GM18870 (cell line): ENCODE data around the gene APPL2.
"Not testable (repeated sequence)": the region's sequence is repeated elsewhere in the genome, so short reads cannot be mapped to it uniquely, and the experiment has no call there.

Experiments
- ATAC-seq: cut with Tn5 transposase; IDR thresholded peaks from one replicate; pipeline ENCODE4 v1.9.1; 2021; ENCODE audit warnings: moderate library complexity; ENCODE audit not compliant: unreplicated experiment

APPL2 gene

DNA sequence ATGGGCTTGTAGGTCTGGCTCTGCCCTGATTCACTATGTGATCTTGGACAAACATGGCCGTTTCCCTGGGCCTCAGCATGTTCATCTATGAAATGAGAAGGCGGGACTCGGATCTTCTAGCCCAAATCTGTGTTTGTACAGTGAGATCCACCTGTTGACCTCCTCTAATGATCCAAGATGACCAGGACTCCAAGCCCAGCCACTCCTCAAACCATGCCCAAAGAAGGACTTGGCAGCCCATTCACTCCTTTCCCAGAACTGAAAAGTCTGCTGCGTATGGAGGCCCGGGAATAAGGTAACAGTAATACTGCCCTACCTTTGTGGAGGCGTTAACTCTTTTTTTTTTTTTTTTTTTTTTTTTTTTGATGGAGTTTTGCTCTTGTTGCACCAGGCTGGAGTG, 39.9 kb downstream of the APPL2 start:
- no peak for ATAC-seq

DNA sequence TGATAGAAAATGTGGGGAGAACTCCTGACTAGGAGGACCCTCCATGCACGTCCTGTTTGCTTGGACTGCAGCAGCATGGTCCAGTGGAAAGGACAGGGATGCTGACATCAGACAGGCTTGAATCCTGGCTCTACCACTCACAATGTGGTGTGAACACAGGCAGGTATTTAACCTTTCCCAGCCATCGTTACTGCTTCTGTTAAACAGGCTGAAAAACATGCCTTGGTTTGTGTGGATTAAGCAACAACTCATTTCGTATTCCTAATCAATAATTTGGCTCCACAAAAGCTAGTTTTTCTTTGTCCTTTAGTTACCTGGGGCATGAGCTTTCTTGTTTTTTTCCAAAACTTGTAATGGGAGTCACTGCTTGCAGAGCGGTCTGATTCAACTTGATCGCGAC, 41.0 kb downstream of the APPL2 start:
- ATAC-seq = no peak

DNA sequence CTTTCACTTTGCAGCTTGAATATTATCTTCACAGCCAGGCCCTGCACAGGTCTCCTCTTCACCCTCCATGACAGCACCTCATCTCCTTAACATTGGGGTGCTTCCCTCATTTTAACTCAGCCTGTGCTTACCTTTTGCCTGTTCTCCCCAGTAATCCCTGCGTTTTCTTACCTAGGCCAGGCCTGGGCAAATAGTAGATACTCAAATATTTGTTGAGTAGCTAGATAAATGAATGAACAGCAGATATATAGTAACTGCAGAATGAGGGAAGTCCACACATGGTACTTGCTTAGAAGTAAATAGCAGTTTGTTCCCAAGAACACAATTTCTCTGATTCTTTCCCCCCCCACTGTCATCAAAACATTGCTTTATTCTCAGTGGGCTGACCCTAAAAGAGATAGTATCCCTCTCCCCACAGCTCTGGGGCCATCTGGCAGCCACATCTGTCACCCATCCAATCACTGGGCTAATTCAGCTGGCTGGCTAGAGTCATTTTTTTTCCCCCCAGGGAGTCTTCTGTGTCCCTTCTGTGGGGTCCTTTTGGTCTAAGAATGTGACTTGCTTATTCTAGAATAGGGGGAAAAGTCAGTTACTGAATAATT, 43.2 kb downstream of the APPL2 start:
- no peak for ATAC-seq

DNA sequence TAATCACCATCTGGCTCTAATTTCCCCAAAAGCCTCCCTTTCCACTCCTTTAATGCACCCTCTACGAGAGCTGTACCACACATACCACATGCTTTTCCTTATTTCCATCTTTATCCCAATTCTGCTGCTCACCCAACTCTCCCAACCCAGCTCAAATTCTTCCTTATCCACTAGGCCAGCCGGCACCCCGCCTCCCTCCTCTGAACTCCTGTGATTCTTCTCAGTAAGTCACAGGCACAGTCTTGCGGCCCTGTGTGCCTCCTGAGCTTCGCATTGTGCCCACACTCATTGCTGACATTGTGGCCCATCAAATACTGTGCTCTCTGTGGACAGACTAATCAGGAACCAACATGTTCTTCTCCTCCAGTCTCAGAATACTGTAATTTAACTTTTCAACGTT, 45.4 kb downstream of the APPL2 start:
- no peak for ATAC-seq

DNA sequence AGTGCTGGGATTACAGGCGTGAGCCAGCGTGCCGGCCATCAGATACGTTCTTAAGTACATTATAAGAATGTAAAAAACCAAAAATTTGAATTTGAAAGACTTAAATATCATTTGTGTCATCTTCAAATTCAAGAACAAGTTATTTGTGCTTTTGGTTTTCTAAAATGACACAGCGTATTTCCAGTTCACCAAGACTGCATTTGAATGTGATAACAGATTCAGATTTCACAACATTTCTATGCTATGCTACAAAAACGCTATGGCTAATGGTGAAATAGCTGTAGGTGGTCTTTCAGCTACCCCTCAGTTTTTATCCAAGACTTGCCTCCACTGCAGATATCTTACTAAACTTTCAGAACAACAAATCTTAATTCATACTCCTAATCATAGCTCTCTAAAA, 46.7 kb downstream of the APPL2 start:
- no peak for ATAC-seq

DNA sequence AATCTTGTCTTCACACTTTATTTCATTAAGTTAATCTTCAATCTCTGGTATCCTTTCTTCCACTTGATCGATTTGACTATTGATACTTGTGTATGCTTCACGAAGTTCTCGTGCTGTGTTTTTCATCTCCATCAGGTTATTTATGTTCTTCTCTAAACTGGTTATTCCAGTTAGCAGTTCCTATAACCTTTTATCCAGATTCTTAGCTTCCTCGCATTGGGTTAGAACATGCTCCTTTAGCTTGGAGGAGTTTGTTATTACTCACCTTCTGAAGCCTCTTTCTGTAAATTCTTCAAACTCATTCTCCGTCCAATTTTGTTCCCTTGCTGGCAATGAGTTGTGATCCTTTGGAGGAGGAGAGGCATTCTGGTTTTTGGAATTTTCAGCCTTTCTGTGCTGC, 52.0 kb downstream of the APPL2 start:
- ATAC-seq = not testable (repeated sequence)

DNA sequence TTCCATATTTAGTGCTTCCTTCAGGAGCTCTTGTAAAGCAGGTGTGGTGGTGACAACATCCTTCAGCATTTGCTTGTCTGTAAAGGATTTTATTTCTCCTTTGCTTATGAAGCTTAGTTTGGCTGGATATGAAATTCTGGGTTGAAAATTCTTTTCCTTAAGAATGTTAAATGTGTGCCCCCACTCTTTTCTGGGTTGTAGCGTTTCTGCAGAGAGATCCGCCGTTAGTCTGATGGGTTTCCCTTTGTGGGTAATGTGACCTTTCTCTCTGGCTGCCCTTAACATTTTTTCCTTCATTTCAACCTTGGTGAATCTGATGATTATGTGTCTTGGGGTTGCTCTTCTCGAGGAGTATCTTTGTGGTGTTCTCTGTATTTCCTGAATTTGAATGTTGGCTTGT, 52.6 kb downstream of the APPL2 start:
- ATAC-seq = not testable (repeated sequence)

DNA sequence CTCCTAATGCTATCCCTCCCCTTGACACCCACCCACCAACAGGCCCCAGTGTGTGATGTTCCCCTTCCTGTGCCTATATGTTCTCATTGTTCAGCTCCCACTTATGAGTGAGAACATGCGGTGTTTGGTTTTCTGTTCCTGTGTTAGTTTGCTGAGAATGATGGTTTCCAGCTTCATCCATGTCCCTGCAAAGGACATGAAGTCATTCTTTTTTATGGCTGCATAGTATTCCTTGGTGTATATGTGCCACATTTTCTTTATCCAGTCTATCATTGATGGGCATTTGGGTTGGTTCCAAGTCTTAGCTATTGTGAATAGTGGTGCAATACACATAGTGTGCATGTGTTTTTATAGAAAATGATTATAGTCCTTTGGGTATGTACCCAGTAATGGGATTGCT, 56.9 kb downstream of the APPL2 start:
- not testable (repeated sequence) for ATAC-seq

DNA sequence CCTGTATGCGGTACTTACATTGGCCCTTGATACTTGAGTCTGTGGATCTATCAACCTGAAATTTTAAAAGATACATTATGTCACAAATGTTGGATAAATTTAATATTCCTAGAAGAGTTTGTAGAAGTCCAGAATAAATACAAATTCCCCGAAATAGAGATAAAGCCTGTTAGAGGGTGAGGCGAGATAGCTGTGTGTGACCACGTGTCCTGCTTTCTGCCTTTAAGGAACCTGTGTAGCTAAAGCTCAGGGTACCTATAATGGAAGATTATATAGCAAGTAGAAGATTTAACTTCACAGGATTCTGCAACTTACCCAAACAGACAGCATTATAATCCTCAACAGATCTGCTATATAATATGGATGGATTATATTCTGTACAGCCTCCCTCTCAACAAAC, 58.8 kb downstream of the APPL2 start:
- ATAC-seq = no peak

DNA sequence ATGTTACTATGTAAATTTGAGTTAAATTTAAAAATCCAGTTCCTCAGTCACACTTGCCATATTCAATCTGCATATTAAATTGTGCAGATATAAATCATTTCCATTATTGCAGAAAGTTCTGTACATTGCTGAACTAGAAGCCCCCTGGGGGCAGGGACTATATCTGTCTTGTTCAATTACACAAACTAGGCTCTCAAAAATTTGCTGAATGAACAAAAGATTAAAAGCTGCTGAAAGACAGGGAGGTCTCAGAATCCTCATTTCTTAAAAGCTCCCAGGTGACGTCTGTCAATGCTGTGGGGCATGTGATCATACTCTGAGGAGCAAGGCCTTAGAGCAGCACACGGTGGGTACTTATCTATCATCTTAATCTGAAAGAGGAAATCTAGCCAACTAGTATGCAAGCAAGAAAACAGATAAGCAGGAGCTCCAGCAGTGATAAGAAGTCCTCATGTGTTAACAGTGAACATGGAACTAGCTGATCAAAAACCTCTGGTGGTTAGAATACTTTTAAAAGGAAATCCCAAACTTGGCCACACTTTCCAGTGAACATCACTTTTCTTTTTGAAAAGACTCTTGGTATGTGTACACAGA, 60.5 kb downstream of the APPL2 start:
- ATAC-seq = no peak

DNA sequence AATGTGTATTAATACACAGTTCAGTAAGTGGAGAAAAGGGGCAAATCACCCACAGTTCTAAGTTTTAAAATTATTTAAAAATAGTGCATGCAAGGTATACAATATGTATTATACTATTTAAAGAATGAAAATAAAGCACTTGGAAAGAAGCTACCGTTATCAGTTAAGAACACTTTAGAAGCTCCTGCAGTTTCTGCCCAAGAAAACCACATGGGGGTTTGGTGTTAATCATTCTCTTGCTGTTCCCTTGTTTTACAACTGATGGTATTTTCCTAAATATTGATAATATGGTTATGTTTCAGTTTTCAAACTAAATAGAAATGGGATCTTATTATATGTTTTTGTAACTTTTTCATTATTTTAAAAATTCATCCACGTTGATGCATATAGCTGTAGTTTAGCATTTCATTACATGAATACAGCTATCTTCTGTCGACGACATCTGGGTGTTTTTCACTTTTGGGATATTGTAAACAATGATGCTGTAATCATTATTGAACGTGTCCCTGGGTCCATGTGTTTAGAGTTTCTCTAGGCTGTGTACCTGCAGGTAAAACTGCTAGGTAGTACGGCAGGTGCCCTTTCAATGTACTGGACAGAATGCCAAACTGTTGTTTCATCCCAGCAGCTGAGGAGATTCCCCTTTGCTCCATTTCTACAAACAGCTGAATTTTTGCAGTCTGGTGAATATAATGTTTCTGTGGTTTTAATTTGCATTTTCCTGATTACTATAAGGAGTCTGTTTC, 64.1 kb downstream of the APPL2 start:
- ATAC-seq = no peak

DNA sequence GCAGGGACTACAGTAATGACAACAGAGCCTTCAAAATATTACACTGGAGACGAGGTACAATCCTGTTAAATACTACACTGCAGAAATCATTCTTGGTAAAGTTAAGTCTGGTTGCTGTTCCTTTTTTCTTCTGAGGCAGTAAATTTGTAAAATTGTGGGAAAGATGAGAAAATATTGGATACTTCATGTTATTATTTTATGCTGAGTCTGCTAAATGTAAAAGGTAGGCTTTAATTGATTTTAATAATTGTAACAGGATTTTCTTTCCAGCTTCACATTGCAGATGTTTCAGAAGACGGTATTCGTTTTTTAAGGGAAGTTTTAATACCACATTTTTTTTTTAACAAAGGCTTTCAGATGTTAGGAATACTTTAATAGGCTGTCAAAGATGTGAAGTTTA, 65.8 kb downstream of the APPL2 start:
- no peak for ATAC-seq

DNA sequence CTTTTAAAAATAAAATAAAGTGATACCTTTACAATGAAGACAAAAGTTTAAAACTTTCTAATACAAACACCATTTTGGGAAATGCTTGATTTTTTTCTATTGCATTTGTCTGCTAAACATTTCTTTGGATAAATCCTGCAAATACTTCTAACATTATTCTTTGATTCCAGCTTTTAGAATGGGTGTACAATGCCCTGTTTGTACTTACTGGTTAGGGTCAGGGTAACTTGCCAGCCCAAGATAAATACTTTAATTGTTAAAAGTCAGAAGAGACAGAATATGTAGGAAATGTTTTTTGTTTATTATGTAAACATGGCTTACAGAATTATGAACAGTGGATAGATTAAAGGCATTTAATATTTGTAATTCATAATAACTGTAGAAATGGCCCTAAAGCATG, 68.0 kb downstream of the APPL2 start:
- ATAC-seq = no peak

DNA sequence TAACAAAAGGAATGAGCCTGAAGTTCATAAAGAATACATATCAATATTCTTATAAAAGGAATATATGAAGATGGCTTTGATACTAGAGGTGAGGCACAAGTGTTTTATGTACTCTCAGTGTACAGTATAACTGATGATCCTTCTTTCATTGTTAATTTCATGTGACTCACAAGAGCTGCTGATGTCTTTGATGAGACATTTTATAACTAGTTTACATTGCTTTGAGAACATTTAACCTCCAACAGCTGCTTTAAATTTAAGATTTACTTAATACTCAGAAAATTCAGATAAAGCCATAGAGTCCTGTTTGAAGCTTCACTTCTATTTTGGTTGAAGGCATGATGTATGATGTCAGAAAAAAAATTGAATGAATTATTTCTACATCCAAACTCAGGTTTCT, 68.6 kb downstream of the APPL2 start:
- no peak for ATAC-seq

DNA sequence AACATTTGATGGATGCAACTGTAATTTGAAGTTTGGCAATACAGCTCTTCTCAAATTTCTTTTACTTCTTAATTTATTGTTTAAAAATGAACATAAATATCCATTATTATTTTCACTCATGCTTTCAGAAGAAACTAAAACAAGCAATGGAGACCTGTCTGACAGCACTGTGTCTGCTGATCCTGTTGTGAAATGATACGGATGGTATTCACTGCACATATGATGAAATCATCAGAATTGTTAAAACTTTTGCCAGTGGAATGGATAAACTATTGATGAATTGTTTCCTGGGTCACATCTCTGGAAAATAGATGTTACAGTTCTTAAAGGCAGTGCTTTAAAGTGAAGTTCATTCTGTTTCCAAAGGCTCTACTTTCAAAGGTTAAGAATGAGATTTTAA, 69.2 kb downstream of the APPL2 start:
- ATAC-seq = no peak

DNA sequence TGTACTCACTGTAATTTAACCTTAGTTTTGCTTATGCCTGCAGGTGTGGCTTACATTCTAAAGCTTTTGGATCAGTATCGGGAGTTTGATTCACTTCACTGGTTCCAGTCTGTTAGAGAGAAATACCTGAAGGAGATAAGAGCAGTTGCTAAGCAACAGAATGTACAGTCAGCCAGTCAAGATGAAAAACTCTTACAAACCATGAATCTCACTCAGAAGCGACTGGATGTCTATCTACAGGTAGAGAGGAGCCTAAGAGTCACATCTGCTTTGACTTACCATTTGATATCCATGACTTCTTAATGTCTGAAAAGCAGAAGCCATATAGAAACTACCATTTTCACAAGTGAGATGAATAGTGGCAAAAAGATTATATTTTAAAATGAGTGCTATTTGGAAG, 71.9 kb downstream of the APPL2 start:
- ATAC-seq = no peak

DNA sequence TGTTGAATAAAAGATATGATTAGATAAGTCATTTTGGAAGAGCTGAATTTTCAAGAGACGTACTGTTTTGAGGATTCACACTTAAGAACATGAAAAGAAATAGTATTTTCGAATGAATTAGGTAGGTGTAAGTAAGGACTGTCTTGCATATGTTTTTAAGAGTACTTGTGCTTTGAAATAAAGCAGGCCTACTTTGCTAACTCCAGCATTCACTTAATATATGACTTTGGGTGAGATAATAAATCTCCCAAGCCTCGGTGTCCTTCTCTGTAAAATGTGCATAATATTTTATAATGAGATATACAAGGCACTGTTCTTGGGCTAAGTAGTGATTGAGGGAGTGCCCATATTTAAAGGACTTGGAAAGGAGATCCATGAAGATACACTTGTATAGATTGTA, 73.8 kb downstream of the APPL2 start:
- no peak for ATAC-seq

DNA sequence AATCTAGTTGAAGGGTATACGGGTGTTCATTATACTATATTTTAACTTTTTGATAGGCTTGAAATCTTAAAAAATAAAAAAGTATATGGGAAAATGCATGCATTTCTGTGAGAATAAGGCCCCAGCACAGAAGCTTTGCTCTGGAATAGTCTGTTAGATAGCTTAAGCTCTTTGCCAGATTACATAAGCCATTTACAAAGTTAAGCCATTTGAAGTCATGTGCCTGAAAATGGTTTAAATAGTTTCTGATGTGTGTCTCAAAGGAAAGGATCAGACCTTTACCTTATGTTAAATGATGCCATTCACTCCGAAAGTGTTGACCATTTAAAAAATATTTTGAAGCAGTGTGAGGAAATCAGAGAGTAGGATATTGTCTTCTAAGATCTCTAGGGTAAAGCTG, 77.1 kb downstream of the APPL2 start:
- ATAC-seq = no peak

DNA sequence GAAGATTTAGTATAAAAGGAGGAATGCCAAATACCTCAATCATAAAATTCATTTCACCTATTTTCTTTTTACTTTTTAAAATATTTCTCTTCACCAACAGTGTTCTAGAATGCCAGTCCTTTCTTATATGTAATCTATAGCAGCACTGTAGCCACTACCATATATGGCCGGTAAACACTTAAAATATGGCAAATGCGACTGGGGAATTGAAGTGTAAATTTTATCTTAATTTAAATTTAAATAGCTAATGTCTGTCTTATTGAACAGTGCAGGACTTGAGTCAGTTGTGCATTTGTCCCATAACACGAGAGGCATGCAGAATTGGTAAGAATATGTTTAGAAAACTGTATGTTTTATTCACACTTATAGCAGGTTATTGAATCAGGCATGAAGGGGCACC, 78.4 kb downstream of the APPL2 start:
- ATAC-seq = no peak

DNA sequence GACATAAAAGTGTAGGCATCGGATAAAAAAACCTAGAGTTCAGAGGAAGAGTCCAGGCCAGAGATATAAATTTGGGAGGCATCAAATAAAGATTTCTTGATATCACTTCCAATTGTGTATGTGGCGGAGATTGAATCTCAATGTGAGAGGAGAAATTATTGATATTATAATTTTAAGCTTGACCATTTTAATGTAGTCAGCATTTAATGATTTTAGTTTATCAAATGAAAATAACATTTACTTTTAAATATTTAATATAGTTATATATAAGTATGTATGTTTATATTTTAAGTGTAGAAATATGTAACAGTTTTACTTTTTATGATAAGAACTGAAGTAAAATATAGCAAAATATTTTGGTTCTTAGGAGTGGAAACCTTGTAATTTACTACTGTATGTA, 79.7 kb downstream of the APPL2 start:
- no peak for ATAC-seq

DNA sequence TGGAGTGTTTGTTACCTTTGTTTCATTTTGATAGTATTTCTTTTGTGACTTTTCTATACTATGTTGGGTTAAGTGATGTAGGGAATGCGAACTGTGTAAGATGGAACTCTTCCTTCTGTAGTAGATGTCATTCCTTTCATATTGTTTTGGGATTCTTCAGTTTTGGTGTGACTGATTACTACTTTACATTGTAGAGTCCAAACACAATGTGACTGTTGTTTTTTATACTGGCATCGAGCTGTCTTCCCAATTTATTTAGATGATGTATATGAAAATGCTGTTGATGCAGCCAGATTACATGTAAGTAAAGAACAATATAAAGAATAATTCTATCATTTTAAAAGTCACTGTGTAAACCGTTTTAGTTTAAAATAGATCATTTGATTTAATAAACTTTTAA, 93.7 kb downstream of the APPL2 start:
- no peak for ATAC-seq

DNA sequence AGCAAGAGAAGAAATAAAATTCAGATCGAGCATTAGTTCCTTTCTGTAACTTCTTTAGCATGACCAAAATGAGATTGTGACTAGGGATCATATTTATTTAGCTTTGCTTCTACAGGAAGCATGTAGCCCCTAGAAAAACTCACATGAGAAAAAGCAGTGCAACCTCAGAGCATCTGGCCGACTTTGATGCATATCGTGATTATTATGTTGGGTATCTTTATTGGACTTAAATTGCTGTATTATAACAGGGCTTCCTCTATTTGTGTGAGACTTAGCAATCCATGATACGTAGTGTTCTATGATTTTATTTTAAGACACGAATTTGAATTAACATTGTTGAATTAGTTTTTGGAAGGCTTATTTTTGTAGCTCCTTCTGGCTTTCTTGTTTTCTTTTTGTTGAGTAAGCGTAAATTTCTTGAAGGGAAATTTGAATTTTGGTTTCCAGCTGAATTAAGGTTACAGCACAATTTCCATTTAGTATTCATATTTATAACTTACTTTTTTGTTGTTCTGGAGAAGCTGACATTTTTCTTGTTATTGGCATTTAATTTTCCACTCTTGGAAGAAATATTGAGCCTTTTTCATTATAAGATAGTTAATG, 94.6 kb downstream of the APPL2 start:
- ATAC-seq = no peak
